SK-N-SH treated with all-trans-retinoic acid at 6 μM for 48 hours (cell line): ENCODE measurements around the gene LDHAL6A.

Experiments
- ARNTL ChIP-seq: fragments of 450-650 bp; formaldehyde crosslinking; IDR thresholded peaks from 2 replicates; pipeline ENCODE4 v1.5.0; 2020; ENCODE audit warnings: low read depth, mild to moderate bottlenecking, moderate library complexity, borderline replicate concordance
- ESRRG ChIP-seq: fragments of 250-450 bp; sonication (Bioruptor Pico); IDR thresholded peaks from 2 replicates; pipeline ENCODE4 v1.6.1; 2021; ENCODE audit warnings: mild to moderate bottlenecking
- OSR1 ChIP-seq: fragments of 250-450 bp; sonication (Bioruptor Pico); IDR thresholded peaks from 2 replicates; pipeline ENCODE4 v1.8.0; 2022; ENCODE audit warnings: moderate library complexity, mild to moderate bottlenecking, inconsistent platforms
- PPARA ChIP-seq: fragments of 250-450 bp; sonication (Bioruptor Pico); IDR thresholded peaks from 2 replicates; pipeline ENCODE4 v1.5.0; 2020; ENCODE audit warnings: mild to moderate bottlenecking, borderline replicate concordance
- ZFP3 ChIP-seq: fragments of 250-450 bp; sonication (Bioruptor Pico); IDR thresholded peaks from 2 replicates; pipeline ENCODE4 v1.5.0; 2020; ENCODE audit warnings: mild to moderate bottlenecking, moderate library complexity
- TF ChIP-seq, protein P1 (sequence below): fragments of 250-450 bp; sonication (Bioruptor Pico); IDR thresholded peaks from 2 replicates; pipeline ENCODE4 v1.8.0; 2021; ENCODE audit warnings: low read depth, mild to moderate bottlenecking, moderate library complexity, borderline replicate concordance
- TF ChIP-seq, protein P2 (sequence below): fragments of 250-450 bp; sonication (Bioruptor Pico); IDR thresholded peaks from 2 replicates; pipeline ENCODE4 v1.5.1; 2020; ENCODE audit warnings: low read depth, mild to moderate bottlenecking, moderate library complexity
- TF ChIP-seq, protein P3 (sequence below): fragments of 250-450 bp; sonication (Bioruptor Pico); IDR thresholded peaks from 2 replicates; pipeline ENCODE4 v1.5.0; 2020; ENCODE audit warnings: mild to moderate bottlenecking, moderate library complexity

DNA sequence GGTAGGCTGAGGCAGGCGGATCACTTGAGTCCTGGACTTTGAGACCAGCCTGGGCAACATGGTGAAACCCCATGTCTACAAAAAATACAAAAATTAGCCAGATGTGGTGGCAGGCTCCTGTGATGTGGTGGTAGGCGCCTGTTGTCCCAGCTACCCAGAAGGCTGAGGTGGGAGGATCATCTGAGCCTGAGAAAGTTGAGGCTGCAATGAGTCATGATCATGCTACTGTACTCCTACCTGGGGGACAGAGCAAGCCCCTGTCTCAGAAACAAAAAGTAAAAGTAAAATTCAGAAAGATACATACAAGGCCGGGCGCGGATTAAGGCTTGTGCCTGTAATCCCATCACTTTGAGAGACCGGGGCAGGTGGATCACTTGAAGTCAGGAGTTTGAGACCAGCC lies 6.3 kb downstream of the LDHAL6A start:
- TF ChIP-seq ESRRG (CRISPR knock-in tag) (no peak), ARNTL (CRISPR knock-in tag) (no peak), ZFP3 (CRISPR knock-in tag) (no peak), OSR1 (CRISPR knock-in tag) (no peak), PPARA (CRISPR knock-in tag) (no peak)
- TF ChIP-seq, protein P1, sequence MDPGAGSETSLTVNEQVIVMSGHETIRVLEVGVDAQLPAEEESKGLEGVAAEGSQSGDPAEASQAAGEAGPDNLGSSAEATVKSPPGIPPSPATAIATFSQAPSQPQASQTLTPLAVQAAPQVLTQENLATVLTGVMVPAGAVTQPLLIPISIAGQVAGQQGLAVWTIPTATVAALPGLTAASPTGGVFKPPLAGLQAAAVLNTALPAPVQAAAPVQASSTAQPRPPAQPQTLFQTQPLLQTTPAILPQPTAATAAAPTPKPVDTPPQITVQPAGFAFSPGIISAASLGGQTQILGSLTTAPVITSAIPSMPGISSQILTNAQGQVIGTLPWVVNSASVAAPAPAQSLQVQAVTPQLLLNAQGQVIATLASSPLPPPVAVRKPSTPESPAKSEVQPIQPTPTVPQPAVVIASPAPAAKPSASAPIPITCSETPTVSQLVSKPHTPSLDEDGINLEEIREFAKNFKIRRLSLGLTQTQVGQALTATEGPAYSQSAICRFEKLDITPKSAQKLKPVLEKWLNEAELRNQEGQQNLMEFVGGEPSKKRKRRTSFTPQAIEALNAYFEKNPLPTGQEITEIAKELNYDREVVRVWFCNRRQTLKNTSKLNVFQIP (CRISPR knock-in tag), result no peak
- TF ChIP-seq, protein P2, sequence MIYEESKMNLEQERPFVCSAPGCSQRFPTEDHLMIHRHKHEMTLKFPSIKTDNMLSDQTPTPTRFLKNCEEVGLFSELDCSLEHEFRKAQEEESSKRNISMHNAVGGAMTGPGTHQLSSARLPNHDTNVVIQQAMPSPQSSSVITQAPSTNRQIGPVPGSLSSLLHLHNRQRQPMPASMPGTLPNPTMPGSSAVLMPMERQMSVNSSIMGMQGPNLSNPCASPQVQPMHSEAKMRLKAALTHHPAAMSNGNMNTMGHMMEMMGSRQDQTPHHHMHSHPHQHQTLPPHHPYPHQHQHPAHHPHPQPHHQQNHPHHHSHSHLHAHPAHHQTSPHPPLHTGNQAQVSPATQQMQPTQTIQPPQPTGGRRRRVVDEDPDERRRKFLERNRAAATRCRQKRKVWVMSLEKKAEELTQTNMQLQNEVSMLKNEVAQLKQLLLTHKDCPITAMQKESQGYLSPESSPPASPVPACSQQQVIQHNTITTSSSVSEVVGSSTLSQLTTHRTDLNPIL, result no peak
- TF ChIP-seq, protein P3, sequence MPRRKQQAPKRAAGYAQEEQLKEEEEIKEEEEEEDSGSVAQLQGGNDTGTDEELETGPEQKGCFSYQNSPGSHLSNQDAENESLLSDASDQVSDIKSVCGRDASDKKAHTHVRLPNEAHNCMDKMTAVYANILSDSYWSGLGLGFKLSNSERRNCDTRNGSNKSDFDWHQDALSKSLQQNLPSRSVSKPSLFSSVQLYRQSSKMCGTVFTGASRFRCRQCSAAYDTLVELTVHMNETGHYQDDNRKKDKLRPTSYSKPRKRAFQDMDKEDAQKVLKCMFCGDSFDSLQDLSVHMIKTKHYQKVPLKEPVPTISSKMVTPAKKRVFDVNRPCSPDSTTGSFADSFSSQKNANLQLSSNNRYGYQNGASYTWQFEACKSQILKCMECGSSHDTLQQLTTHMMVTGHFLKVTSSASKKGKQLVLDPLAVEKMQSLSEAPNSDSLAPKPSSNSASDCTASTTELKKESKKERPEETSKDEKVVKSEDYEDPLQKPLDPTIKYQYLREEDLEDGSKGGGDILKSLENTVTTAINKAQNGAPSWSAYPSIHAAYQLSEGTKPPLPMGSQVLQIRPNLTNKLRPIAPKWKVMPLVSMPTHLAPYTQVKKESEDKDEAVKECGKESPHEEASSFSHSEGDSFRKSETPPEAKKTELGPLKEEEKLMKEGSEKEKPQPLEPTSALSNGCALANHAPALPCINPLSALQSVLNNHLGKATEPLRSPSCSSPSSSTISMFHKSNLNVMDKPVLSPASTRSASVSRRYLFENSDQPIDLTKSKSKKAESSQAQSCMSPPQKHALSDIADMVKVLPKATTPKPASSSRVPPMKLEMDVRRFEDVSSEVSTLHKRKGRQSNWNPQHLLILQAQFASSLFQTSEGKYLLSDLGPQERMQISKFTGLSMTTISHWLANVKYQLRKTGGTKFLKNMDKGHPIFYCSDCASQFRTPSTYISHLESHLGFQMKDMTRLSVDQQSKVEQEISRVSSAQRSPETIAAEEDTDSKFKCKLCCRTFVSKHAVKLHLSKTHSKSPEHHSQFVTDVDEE, result no peak
